GM04503 (cell line): ENCODE results near the gene UBE2D2.
A peak's percentile ranks its signal among the peaks of the same experiment; 100 is the strongest.

ENCODE experiments used
- DNase-seq: peaks from one replicate; pipeline ENCODE4 v3.0.0-alpha.2; 2012; ENCODE audit warnings: low read depth

The UBE2D2 gene

GRCh38 chr5:139660923-139661814 is 100.0 kb downstream of the UBE2D2 start:
- peak; percentile 74 for DNase-seq

GRCh38 chr5:139662617-139663016 is 101.5 kb downstream of the UBE2D2 start:
- DNase-seq, result no peak

- DNase-seq, result no peak
Measured at GRCh38 chr5:139663207-139664085, 102.3 kb downstream of the UBE2D2 start.

- DNase-seq, result no peak
Measured at GRCh38 chr5:139664086-139664693, 103.1 kb downstream of the UBE2D2 start.

GRCh38 chr5:139664727-139665351 is 103.7 kb downstream of the UBE2D2 start:
- DNase-seq, result no peak

GRCh38 chr5:139665626-139666025 is 104.5 kb downstream of the UBE2D2 start:
- no peak for DNase-seq

- no peak for DNase-seq
Measured at GRCh38 chr5:139666551-139666950, 105.4 kb downstream of the UBE2D2 start.

- DNase-seq, result no peak
Measured at GRCh38 chr5:139667001-139667729, 106.0 kb downstream of the UBE2D2 start.

GRCh38 chr5:139667730-139668063 is 106.6 kb downstream of the UBE2D2 start:
- no peak for DNase-seq

- no peak for DNase-seq
Measured at GRCh38 chr5:139668064-139668880, 107.1 kb downstream of the UBE2D2 start.

GRCh38 chr5:139668924-139669661 is 108.0 kb downstream of the UBE2D2 start:
- DNase-seq, result no peak

GRCh38 chr5:139669662-139670368 is 108.7 kb downstream of the UBE2D2 start:
- DNase-seq, result no peak

- no peak for DNase-seq
Measured at GRCh38 chr5:139670369-139671095, 109.4 kb downstream of the UBE2D2 start.

GRCh38 chr5:139671096-139671841 is 110.1 kb downstream of the UBE2D2 start:
- DNase-seq, result no peak

GRCh38 chr5:139675213-139675612 is 114.1 kb downstream of the UBE2D2 start:
- DNase-seq, result no peak

- DNase-seq, result no peak
Measured at GRCh38 chr5:139675825-139676224, 114.7 kb downstream of the UBE2D2 start.

GRCh38 chr5:139676406-139676805 is 115.3 kb downstream of the UBE2D2 start:
- no peak for DNase-seq
